Uterus (tissue), 2 donors: ENCODE measurements around the gene LGR6.

ENCODE experiments used
- CTCF ChIP-seq, 4 experiments: fragments of 200-600 bp in 2 of 4; fragments of 450-650 bp in 2 of 4; sonication (generic) in 2 of 4; IDR thresholded peaks; one replicate each; pipeline ENCODE4 v1.5.1; 2016 to 2019; ENCODE audit warnings: antibody characterized with exemption in 4 of 4, mild to moderate bottlenecking in 2 of 4, moderate library complexity in 1 of 4
- POLR2A ChIP-seq, 2 donors: fragments of 450-650 bp; IDR thresholded peaks; one replicate each; pipeline ENCODE4 v1.6.1; 2016; ENCODE audit warnings: antibody characterized with exemption in 2 of 2, mild to moderate bottlenecking in 1 of 2, moderate library complexity in 1 of 2

GRCh38 chr1:202156590-202156989 lies 37.0 kb upstream of the LGR6 start:
- TF ChIP-seq CTCF (IDR thresholded peaks at IDR 0.05) (no peak), POLR2A (IDR thresholded peaks at IDR 0.05) (no peak)
